Measurements from ENCODE around the gene MTX3. TPM values are rescaled to one million over a fixed set of nuclear protein-coding genes. Genes with fewer than 3 reads are reported as not detected.
A peak's percentile ranks its signal among the peaks of the same experiment; 100 is the strongest.

The MTX3 gene
- total and polyA plus RNA-seq, 10 of the 15 experiments (the other 5 are each of a cell fraction or from before 2014, with no cell fraction given) = 1.8 to 18.9 (median 9.3) TPM

- no peak for TF ChIP-seq PBX3 (IDR thresholded peaks at IDR 0.05; ENCODE audit: insufficient replicate concordance, low read depth, low read length)
- no peak for TF ChIP-seq SMAD5 (IDR thresholded peaks at IDR 0.05; ENCODE audit: low read depth)
- TF ChIP-seq, protein P1, sequence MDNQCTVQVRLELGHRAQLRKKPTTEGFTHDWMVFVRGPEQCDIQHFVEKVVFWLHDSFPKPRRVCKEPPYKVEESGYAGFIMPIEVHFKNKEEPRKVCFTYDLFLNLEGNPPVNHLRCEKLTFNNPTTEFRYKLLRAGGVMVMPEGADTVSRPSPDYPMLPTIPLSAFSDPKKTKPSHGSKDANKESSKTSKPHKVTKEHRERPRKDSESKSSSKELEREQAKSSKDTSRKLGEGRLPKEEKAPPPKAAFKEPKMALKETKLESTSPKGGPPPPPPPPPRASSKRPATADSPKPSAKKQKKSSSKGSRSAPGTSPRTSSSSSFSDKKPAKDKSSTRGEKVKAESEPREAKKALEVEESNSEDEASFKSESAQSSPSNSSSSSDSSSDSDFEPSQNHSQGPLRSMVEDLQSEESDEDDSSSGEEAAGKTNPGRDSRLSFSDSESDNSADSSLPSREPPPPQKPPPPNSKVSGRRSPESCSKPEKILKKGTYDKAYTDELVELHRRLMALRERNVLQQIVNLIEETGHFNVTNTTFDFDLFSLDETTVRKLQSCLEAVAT (IDR thresholded peaks at IDR 0.05) = no peak
- TF ChIP-seq, protein P2, sequence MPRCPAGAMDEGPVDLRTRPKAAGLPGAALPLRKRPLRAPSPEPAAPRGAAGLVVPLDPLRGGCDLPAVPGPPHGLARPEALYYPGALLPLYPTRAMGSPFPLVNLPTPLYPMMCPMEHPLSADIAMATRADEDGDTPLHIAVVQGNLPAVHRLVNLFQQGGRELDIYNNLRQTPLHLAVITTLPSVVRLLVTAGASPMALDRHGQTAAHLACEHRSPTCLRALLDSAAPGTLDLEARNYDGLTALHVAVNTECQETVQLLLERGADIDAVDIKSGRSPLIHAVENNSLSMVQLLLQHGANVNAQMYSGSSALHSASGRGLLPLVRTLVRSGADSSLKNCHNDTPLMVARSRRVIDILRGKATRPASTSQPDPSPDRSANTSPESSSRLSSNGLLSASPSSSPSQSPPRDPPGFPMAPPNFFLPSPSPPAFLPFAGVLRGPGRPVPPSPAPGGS (IDR thresholded peaks at IDR 0.05; ENCODE audit: borderline replicate concordance, insufficient read depth, low read depth, low read length, poor library complexity, severe bottlenecking) = no peak
- TF ChIP-seq TCF12 (IDR thresholded peaks at IDR 0.05; ENCODE audit: low read depth, low read length) = no peak
These were observed 43.5 kb downstream of the MTX3 start (continued) for GRCh38 chr5:79947567-79947966.

DNA sequence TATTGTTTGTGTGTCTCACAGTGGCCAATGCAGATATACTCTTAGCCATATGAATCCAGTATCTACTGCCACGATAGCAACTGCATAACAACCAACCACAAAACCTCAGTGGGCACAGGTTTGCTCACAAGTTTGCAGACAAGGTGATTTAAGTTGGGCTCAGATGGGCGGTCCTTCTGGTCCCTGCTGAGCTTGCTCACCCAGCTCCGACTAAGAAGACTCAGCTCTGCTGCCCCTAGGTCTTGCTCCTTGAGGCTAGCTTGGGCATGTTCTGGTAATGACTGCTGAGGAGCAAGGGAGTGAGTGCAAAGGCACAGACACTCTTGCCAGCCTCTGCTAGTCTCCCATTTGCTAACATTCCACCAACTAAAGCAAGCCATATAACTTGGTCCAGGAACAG is 52.6 kb downstream of the MTX3 start:
- no peak overlapping the region for H2AFZ ChIP-seq (ENCODE audit: control insufficient read depth, low read depth, low read length)
- H4K20me1 ChIP-seq (ENCODE audit: control insufficient read depth, insufficient read depth) = no peaks in the 10 kb centered on the region
- no peak for FAIRE-seq
- H3K9ac ChIP-seq (ENCODE audit: control insufficient read depth, insufficient read depth, low read length) = no peak overlapping the region
- ATAC-seq = peak; percentile 57
- SMC1A ChIA-PET (ENCODE audit: uncharacterized antibody, unreplicated experiment) = no interaction called here
- H3K36me3 ChIP-seq (ENCODE audit: control insufficient read depth in 2 of 2, insufficient read depth in 2 of 2, low read length in 1 of 2) = no peaks in the 10 kb centered on the region
- no TSS peak for BruUV-seq (replicated peaks)
- H3K27me3 ChIP-seq (replicated peaks in 1 of 2; ENCODE audit: control insufficient read depth in 2 of 2, insufficient read depth in 2 of 2, low read length in 1 of 2) = no peaks in the 10 kb centered on the region
- no peaks in the 10 kb centered on the region for H3K79me2 ChIP-seq (ENCODE audit: control insufficient read depth, insufficient read depth, low read length)
- CTCF ChIA-PET = no interaction called here
- H3K27ac ChIP-seq (ENCODE audit: control insufficient read depth, insufficient read depth) = no peak overlapping the region
- WGBS (ENCODE audit: insufficient coverage, insufficient replicate concordance, low lambda C conversion rate, missing lambda C conversion rate) = 8% methylated on average over 3 of the region's 3 CpGs
- H3K4me2 ChIP-seq (ENCODE audit: control insufficient read depth, insufficient read depth) = no peak overlapping the region
- no peak for TF ChIP-seq RB1 (IDR thresholded peaks at IDR 0.05; ENCODE audit: borderline replicate concordance)
- TF ChIP-seq EZH2 (IDR thresholded peaks at IDR 0.05; ENCODE audit: borderline replicate concordance, control insufficient read depth, low read depth, low read length) = no peak
- TF ChIP-seq EGR1 (IDR thresholded peaks at IDR 0.05; ENCODE audit: borderline replicate concordance in 1 of 2, low read depth in 2 of 2, low read length in 2 of 2) = no peak
- TF ChIP-seq HCFC1 (IDR thresholded peaks at IDR 0.05; ENCODE audit: low read length) = no peak
- TF ChIP-seq YY1 (IDR thresholded peaks at IDR 0.05; ENCODE audit: low read depth, low read length) = no peak
- TF ChIP-seq ZNF384 (IDR thresholded peaks at IDR 0.05; ENCODE audit: borderline replicate concordance, low read depth, low read length) = no peak
- in situ Hi-C loops (cut with MboI) = no loop called here
- RAD21 ChIA-PET (ENCODE audit: unreplicated experiment) = no interaction called here
- H3K4me3 ChIP-seq = no peak overlapping the region
- no peaks in the 10 kb centered on the region for H3K9me3 ChIP-seq (replicated peaks; ENCODE audit: control insufficient read depth, insufficient read depth, low read length)
- intact Hi-C loops (cut with micrococcal nuclease; ENCODE audit: unreplicated experiment) = no loop called here
- no peaks in the 10 kb centered on the region for H3K4me1 ChIP-seq (ENCODE audit: control insufficient read depth, insufficient read depth, low read length)
- no peak for DNase-seq (ENCODE audit: low read depth, low spot score)
- POLR2A ChIA-PET = no interaction called here

Measured in GM12878 (cell line).